ENCODE measurements around the gene PHETA1. TPM values are rescaled to one million over a fixed set of nuclear protein-coding genes. Genes with fewer than 3 reads are reported as not detected.

Gene PHETA1
- total and polyA plus RNA-seq, 2 donors (not counting 3 experiments of a cell fraction or from before 2014, with no cell fraction given): 10.6 to 20.0 TPM

- intact Hi-C loops (cut with micrococcal nuclease) (loop anchor here (1.0 to 5.0 kb wide), 3 partner anchors 25 to 188 kb away; partner anchors contain the start of gene ATXN2), dilution Hi-C loops (cut with MboI; ENCODE audit: extremely low pct_ligation_motif_present, low sequenced_read_pairs) (no loop called here)
- H3K4me3 ChIP-seq (replicated peaks in 1 of 3; ENCODE audit: insufficient read depth in 1 of 3, low read depth in 1 of 3, low read length in 3 of 3): peak overlapping the region; percentile 83 to 94 (median 91)
- H3K79me2 ChIP-seq (ENCODE audit: control insufficient read depth, insufficient read depth, low read length): peaks cover 80% of the 10 kb centered on the region
- H3K27ac ChIP-seq (ENCODE audit: insufficient read depth, low read depth, low read length): peak overlapping the region; percentile 87
- TSS peak; percentile 50 for BruUV-seq (replicated peaks)
- ChIA-PET POLR2A (interaction anchor here (1.0 to 1.6 kb wide), 2 partner anchors 12 to 43 kb away, joined by 3 read pairs; no protein-coding TSS in a partner anchor), CTCF (interaction anchor here (0.7 to 7.7 kb wide), 8 partner anchors 10 to 45 kb away, joined by 3 to 101 read pairs (median 4); no protein-coding TSS in a partner anchor)
- H3K4me2 ChIP-seq (ENCODE audit: insufficient read depth, low read length): peak overlapping the region; percentile 96
- H3K9me1 ChIP-seq (replicated peaks; ENCODE audit: control insufficient read depth, extremely low read depth, insufficient read depth, low read length): no peaks in the 10 kb centered on the region
- no peaks in the 10 kb centered on the region for H3K9me3 ChIP-seq (replicated peaks; ENCODE audit: control insufficient read depth, insufficient read depth, low read length)
- H3K4me1 ChIP-seq (ENCODE audit: control insufficient read depth, extremely low read depth, insufficient read depth, low read length): peaks cover 77% of the 10 kb centered on the region
- H3K36me3 ChIP-seq (ENCODE audit: control insufficient read depth in 2 of 2, extremely low read depth in 1 of 2, insufficient read depth in 2 of 2, low read length in 2 of 2): no peaks in the 10 kb centered on the region
- no peaks in the 10 kb centered on the region for H3K27me3 ChIP-seq (ENCODE audit: control insufficient read depth in 2 of 2, insufficient read depth in 2 of 2, low read length in 2 of 2)
- no peak overlapping the region for H2AFZ ChIP-seq (ENCODE audit: low read depth, low read length)
- peak overlapping the region; percentile 95 for H3K9ac ChIP-seq (replicated peaks; ENCODE audit: extremely low read depth, insufficient read depth, low read length)
- FAIRE-seq (peak; percentile 52), DNase-seq (ENCODE audit: low read depth, low spot score) (peak; percentile 34)
- TF ChIP-seq, protein P1, sequence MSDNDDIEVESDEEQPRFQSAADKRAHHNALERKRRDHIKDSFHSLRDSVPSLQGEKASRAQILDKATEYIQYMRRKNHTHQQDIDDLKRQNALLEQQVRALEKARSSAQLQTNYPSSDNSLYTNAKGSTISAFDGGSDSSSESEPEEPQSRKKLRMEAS (IDR thresholded peaks at IDR 0.05; ENCODE audit: insufficient read depth, insufficient read length): no peak
- TF ChIP-seq EZH2 (IDR thresholded peaks at IDR 0.05; ENCODE audit: borderline replicate concordance, low read depth, low read length, severe bottlenecking): no peak
- TF ChIP-seq JUN (IDR thresholded peaks at IDR 0.05; ENCODE audit: borderline replicate concordance, insufficient read depth, insufficient read length, low read depth): no peak
- no peak for TF ChIP-seq POLR2A (IDR thresholded peaks at IDR 0.05; ENCODE audit: low read depth, low read length)
- TF ChIP-seq CTCF (IDR thresholded peaks at IDR 0.05; ENCODE audit: extremely low read depth in 1 of 2, insufficient read depth in 1 of 2, low read depth in 1 of 2, low read length in 2 of 2): no peak
- no peak for TF ChIP-seq MYC (IDR thresholded peaks at IDR 0.05; ENCODE audit: low read depth, low read length)
- TF ChIP-seq FOS (IDR thresholded peaks at IDR 0.05; ENCODE audit: borderline replicate concordance, insufficient read depth, low read length): no peak
- TF ChIP-seq GATA2 (IDR thresholded peaks at IDR 0.05; ENCODE audit: insufficient read depth, insufficient read length, low read depth, low read length): no peak
- no peak for TF ChIP-seq POLR2AphosphoS5 (IDR thresholded peaks at IDR 0.05; ENCODE audit: insufficient read depth, low read depth, low read length)
- H4K20me1 ChIP-seq (replicated peaks; ENCODE audit: control insufficient read depth, extremely low read depth, insufficient read depth, low read length): peaks cover 3% of the 10 kb centered on the region
Observed at GRCh38 chr12:111408686-111409402, 39.9 kb upstream of the PHETA1 start.

Data from endothelial cell of umbilical vein (primary cell).